GM12873 (cell line): ENCODE measurements around the gene EFNA2.

Experiments
- CTCF ChIP-seq: IDR thresholded peaks from 2 replicates; pipeline ENCODE4 v1.5.1; 2012; ENCODE audit warnings: low read depth, mild to moderate bottlenecking, moderate library complexity, low read length, control low read depth; ENCODE audit not compliant: insufficient read depth; ENCODE audit errors: missing control alignments

Gene EFNA2

GRCh38 chr19:1277061-1277460 is 8.6 kb upstream of the EFNA2 start:
- TF ChIP-seq CTCF, result no peak

GRCh38 chr19:1278074-1278473 is 7.6 kb upstream of the EFNA2 start:
- no peak for TF ChIP-seq CTCF

- TF ChIP-seq CTCF, result no peak
Measured at GRCh38 chr19:1278713-1279660, 6.7 kb upstream of the EFNA2 start.

GRCh38 chr19:1279782-1280341 is 5.8 kb upstream of the EFNA2 start:
- TF ChIP-seq CTCF, result peak; percentile 100

GRCh38 chr19:1280636-1281568 is 4.8 kb upstream of the EFNA2 start:
- no peak for TF ChIP-seq CTCF

GRCh38 chr19:1281569-1282287 is 3.9 kb upstream of the EFNA2 start:
- no peak for TF ChIP-seq CTCF
